GM21576 (cell line): ENCODE data around the gene NPTXR.

ENCODE experiments used
- ATAC-seq: cut with Tn5 transposase; IDR thresholded peaks from one replicate; pipeline ENCODE4 v1.9.1; 2021; ENCODE audit warnings: mild to moderate bottlenecking, moderate library complexity; ENCODE audit not compliant: unreplicated experiment

NPTXR gene

GRCh38 chr22:38843657-38844314 lies at the start of gene NPTXR:
TSS of gene NPTXR (minus strand) at chr22:38844028.
- no peak for ATAC-seq

- no peak for ATAC-seq
Observed at GRCh38 chr22:38891256-38891655, 47.4 kb upstream of the NPTXR start.

- ATAC-seq, result no peak
Observed at GRCh38 chr22:38890377-38890776, 46.5 kb upstream of the NPTXR start.

- ATAC-seq, result no peak
Observed at GRCh38 chr22:38886333-38886732, 42.5 kb upstream of the NPTXR start.

- no peak for ATAC-seq
Observed at GRCh38 chr22:38882972-38883622, 39.3 kb upstream of the NPTXR start.

GRCh38 chr22:38881997-38882879 lies 38.4 kb upstream of the NPTXR start:
- ATAC-seq, result no peak

GRCh38 chr22:38881464-38881871 lies 37.6 kb upstream of the NPTXR start:
- ATAC-seq, result no peak

- ATAC-seq, result no peak
Observed at GRCh38 chr22:38879961-38880360, 36.1 kb upstream of the NPTXR start.

GRCh38 chr22:38879108-38879729 lies 35.4 kb upstream of the NPTXR start:
- ATAC-seq, result no peak

- ATAC-seq, result no peak
Observed at GRCh38 chr22:38878001-38878400, 34.2 kb upstream of the NPTXR start.

GRCh38 chr22:38874529-38875222 lies 30.8 kb upstream of the NPTXR start:
- no peak for ATAC-seq

GRCh38 chr22:38873469-38874411 lies 29.9 kb upstream of the NPTXR start:
- no peak for ATAC-seq

GRCh38 chr22:38872831-38873248 lies 29.0 kb upstream of the NPTXR start:
- no peak for ATAC-seq

GRCh38 chr22:38872172-38872830 lies 28.5 kb upstream of the NPTXR start, which contains the start of gene CBX6:
TSS of gene CBX6 (minus strand) at chr22:38872216. CDS start at chr22:38872190, 26 bp downstream.
- peak; percentile 42 for ATAC-seq

GRCh38 chr22:38871360-38872171 lies 27.7 kb upstream of the NPTXR start:
- ATAC-seq, result peak; percentile 12

- no peak for ATAC-seq
Observed at GRCh38 chr22:38870791-38871359, 27.0 kb upstream of the NPTXR start.

GRCh38 chr22:38870312-38870741 lies 26.5 kb upstream of the NPTXR start:
- no peak for ATAC-seq

GRCh38 chr22:38869663-38870062 lies 25.8 kb upstream of the NPTXR start:
- no peak for ATAC-seq
